Measurements from ENCODE around the gene NCOA5. TPM values are rescaled to one million over a fixed set of nuclear protein-coding genes. Genes with fewer than 3 reads are reported as not detected.

The NCOA5 gene
- total and polyA plus RNA-seq, 8 donors, result 8.4 to 19.6 (median 12.0) TPM

DNA sequence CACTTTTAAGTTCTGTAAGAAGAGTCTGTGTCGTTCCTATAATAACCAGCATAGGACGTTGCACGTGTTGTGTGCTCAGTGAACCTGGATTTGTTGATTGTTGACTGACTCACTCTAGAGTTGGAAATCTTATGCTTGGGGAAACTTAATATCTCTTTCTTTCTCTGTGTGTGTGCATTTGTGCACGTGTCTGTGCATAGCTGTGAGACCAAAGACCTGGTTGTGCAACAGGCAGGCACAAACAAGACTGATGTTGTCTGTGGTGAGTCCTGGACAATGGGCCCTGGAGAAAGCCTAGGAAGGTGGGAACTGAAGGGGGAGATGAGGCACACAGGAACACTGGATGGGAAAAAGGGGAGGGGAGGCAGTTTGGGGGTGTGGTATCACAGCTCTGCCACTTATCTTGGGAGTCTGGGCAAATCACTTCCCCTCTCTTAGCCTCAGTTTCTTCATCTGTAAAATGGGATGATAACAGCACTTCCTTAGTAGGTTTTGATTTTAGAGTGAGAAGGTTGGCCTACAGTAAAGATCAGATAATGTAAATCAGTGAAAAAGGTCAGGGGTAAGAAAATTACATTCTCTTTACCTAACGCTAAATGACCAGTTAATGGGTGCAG lies 36.8 kb upstream of the NCOA5 start:
- DNase-seq (no peak), FAIRE-seq (no peak), ATAC-seq (no peak)
- peaks cover 0 to 14% (median 0%) of the 10 kb centered on the region in 3 donors for H3K36me3 ChIP-seq
- TF ChIP-seq, protein P1, sequence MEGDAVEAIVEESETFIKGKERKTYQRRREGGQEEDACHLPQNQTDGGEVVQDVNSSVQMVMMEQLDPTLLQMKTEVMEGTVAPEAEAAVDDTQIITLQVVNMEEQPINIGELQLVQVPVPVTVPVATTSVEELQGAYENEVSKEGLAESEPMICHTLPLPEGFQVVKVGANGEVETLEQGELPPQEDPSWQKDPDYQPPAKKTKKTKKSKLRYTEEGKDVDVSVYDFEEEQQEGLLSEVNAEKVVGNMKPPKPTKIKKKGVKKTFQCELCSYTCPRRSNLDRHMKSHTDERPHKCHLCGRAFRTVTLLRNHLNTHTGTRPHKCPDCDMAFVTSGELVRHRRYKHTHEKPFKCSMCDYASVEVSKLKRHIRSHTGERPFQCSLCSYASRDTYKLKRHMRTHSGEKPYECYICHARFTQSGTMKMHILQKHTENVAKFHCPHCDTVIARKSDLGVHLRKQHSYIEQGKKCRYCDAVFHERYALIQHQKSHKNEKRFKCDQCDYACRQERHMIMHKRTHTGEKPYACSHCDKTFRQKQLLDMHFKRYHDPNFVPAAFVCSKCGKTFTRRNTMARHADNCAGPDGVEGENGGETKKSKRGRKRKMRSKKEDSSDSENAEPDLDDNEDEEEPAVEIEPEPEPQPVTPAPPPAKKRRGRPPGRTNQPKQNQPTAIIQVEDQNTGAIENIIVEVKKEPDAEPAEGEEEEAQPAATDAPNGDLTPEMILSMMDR (IDR thresholded peaks at IDR 0.05), result no peak
- H3K9me3 ChIP-seq, result no peaks in the 10 kb centered on the region
- WGBS, 2 donors, result 70 to 82% methylated on average over 5 of the region's 5 CpGs
- intact Hi-C loops (cut with DNase I), result no loop called here
- no peaks in the 10 kb centered on the region for H3K27me3 ChIP-seq
- H3K4me3 ChIP-seq, result no peak overlapping the region
- no peak overlapping the region for H3K27ac ChIP-seq
- no peaks in the 10 kb centered on the region for H3K4me1 ChIP-seq

DNA sequence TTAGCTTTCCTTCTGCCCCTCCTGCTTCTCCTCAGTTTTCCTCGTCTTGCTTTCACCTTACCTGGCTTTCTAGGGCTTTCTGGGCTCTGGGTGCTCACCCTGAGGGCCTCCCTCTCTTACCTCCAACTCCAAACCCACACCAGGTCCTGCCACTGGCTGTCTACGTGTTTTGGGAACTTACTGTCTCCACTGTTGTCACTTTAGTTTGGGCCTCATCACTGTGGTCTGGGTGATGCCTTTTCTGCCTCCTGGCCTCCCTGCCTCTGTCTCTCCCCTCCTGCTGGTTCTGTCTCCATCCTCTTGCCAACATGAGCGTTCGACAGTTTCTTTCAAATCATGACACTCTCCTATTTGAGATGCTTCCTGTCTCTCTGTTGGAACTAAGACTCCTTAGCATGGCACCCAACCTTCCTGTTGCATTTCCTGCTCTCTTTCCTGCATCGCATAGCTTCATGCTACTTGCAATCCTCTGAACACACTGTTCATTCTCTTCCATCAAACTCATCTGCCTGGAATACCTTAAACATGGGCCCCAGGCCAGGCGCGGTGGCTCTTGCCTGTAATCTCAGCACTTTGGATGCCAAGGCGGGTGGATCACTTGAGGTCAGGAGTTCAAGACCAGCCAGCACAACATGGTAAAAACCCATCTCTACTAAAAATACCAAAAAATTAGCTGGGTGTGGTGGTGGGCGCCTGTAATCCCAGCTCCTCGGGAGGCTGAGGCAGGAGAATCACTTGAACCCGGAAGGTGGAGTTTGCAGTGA lies 33.9 kb upstream of the NCOA5 start:
- H3K36me3 ChIP-seq, result peaks cover 0 to 14% (median 0%) of the 10 kb centered on the region in 3 donors
- 83 to 90% methylated on average over 11 of the region's 11 CpGs for WGBS, 2 donors
- no peak for ATAC-seq
- FAIRE-seq, result no peak
- H3K27ac ChIP-seq, result no peak overlapping the region
- DNase-seq, result no peak
- H3K4me1 ChIP-seq, result peaks cover 0 to 7% (median 0%) of the 10 kb centered on the region in 3 donors
- no peaks in the 10 kb centered on the region for H3K9me3 ChIP-seq
- H3K27me3 ChIP-seq, result no peaks in the 10 kb centered on the region
- H3K4me3 ChIP-seq, result no peak overlapping the region
- TF ChIP-seq, protein P1 (IDR thresholded peaks at IDR 0.05), result no peak
- intact Hi-C loops (cut with DNase I), result no loop called here

DNA sequence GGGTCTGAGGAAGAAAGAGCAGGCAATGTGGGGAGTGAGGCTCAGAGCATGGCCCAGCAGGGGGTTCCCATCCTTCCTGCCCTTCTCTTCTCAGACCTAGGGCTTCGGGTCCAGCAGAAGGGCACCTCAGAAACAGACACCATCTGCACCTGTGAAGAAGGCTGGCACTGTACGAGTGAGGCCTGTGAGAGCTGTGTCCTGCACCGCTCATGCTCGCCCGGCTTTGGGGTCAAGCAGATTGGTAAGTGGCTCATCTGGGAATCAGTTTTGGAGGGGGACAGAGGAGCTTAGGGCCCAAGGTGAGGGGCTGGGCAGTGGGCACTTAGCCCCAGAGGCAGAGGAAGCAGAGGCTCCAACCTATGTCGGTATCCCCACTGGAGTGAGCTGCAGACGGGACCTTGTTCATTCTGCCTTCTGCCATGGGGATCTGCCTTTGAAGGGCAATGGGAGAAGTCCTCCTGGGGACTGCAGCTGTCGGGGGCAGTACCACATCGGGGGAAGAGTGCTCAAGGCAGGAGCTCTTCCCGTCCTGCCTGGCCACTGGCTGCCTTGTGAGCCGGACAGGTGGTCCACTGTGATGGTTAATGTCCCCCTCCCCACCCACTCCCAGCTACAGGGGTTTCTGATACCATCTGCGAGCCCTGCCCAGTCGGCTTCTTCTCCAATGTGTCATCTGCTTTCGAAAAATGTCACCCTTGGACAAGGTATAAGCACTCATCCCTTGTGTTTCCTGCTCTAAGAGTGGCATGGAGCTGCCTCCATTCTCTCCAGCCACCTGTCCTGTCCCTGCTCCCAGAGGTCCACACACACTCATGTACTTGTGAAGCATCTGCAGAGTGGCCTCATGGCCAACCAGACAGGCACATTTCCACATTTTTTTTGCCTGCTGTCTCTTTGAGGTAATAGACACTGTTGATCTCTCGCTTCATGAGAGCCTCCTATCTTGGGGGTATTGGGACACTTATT lies 33.0 kb upstream of the NCOA5 start:
- FAIRE-seq, result no peak
- no peaks in the 10 kb centered on the region for H3K9me3 ChIP-seq
- TF ChIP-seq, protein P1 (IDR thresholded peaks at IDR 0.05), result no peak
- peaks cover 0 to 14% (median 0%) of the 10 kb centered on the region in 3 donors for H3K36me3 ChIP-seq
- intact Hi-C loops (cut with DNase I), result no loop called here
- no peak overlapping the region for H3K27ac ChIP-seq
- no peak overlapping the region for H3K4me3 ChIP-seq
- no peaks in the 10 kb centered on the region for H3K27me3 ChIP-seq
- ATAC-seq, result no peak
- peaks cover 0 to 8% (median 0%) of the 10 kb centered on the region in 3 donors for H3K4me1 ChIP-seq
- 78 to 90% methylated on average over 15 of the region's 15 CpGs for whole genome bisulfite sequencing, 2 donors
- no peak for DNase-seq

DNA sequence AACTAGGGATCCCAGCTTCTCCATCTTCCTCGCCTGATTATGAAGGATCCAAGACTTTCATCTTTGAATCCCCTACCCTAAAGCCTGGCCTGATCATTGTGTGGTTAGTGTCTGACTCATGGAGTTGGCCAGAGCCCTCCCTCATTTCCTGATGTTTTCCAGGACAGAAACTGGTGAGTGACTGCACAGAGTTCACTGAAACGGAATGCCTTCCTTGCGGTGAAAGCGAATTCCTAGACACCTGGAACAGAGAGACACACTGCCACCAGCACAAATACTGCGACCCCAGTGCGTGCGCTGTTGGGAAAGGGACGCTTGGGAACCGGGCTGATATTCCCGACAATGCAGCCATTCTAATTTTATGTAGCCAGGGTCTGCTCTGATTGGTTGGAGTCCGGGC lies 32.3 kb upstream of the NCOA5 start:
- no peak for ATAC-seq
- 76 to 88% methylated on average over 11 of the region's 11 CpGs for WGBS, 2 donors
- no peak overlapping the region for H3K4me3 ChIP-seq
- no peak for DNase-seq
- no peak overlapping the region for H3K27ac ChIP-seq
- peaks cover 0 to 14% (median 0%) of the 10 kb centered on the region in 3 donors for H3K36me3 ChIP-seq
- intact Hi-C loops (cut with DNase I), result no loop called here
- TF ChIP-seq, protein P1 (IDR thresholded peaks at IDR 0.05), result no peak
- no peak for FAIRE-seq
- no peaks in the 10 kb centered on the region for H3K9me3 ChIP-seq
- no peaks in the 10 kb centered on the region for H3K27me3 ChIP-seq
- peaks cover 0 to 12% (median 4%) of the 10 kb centered on the region in 3 donors for H3K4me1 ChIP-seq

Measured in pancreas (tissue), 10 donors.